GM21423 (cell line): Measurements from ENCODE around the gene VPS37C.

Source experiments
- ATAC-seq: cut with Tn5 transposase; IDR thresholded peaks from one replicate; pipeline ENCODE4 v1.9.1; 2021; ENCODE audit warnings: mild to moderate bottlenecking, moderate library complexity; ENCODE audit not compliant: unreplicated experiment

VPS37C gene

GRCh38 chr11:61134801-61135257, 26.4 kb downstream of the VPS37C start:
- ATAC-seq: no peak

DNA sequence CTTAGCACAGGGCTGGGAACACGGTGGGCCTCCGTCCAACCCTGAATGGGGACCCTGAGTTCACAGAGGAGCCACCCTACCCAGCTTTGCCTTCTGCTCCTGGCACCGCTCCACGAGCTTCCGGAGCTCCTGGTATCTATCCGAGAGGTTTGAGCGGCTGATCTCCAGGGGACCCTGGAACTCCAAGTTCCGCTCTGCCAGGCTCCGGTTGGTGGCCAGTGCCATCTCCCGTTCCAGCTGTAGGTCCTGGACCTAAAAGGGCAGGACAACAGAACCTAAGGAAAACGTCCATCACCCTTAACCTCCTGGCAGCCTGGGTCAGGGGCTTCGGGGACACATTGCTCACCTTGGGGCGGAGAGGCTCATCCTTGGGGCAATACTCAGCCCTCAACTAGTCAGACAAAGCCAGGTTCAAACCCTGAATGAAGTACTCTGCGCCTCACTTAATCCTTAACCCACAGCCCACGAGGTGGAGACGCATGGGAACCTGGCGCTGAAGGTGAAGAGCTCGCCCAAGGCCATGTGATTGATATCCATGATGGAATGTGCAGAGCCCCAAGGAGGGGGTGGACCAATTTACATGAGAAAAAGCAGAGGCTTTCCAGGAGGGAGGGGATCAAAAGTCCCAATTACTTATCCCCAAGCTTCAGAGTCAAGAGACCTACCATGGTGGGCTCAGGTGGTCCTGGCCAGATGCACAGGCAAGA, 27.1 kb downstream of the VPS37C start:
- ATAC-seq: no peak

DNA sequence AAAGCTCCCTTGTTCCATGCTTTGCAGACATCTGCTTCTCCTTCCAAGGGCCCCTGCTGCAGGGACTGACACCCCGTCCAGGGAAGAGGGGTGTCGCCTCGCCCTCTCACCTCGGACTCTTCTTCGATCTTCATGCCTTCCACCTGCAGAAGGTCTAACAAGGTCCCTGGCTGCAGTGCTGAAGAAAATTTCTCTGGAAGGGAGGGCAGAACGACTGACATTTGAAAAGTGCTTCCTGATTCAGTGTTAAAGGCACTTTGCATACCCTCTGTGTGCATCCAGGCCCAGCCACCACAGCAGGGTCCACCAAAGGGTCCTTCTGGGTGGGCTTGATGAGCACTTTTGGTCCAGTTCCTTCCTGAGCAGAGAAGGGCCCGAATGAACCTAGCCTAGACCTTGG, 28.1 kb downstream of the VPS37C start:
- no peak for ATAC-seq

- ATAC-seq: no peak
Measured at GRCh38 chr11:61132646-61133045, 28.6 kb downstream of the VPS37C start.

DNA sequence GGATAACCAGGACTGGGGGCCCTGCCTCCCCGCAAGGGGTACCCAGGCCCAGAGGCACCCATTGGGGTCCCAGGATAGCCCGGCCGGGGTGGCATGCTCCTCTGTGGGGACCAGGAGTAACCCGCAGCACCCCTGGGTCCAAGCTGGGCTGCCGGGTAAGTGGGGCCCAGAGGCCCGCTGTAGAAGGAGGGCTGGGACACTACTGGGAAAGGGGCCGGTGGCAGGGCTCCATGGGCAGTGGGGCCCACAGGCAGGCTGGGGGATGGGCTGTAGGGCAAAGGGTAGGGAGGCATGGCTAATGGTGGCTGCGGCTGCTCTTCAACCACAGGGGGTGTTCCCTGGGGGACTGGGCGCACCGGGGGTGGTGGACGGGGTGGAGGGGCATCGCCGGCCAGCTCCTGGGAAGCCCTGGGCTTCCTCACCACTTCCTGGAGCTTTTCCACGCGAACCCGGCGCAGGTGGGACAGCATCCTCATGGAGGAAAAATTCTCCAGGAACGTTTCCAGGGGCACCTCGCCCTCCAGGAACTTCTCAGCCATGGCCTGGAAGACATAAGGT, 29.1 kb downstream of the VPS37C start:
- ATAC-seq: no peak

GRCh38 chr11:61131586-61131985, 29.6 kb downstream of the VPS37C start:
- no peak for ATAC-seq

DNA sequence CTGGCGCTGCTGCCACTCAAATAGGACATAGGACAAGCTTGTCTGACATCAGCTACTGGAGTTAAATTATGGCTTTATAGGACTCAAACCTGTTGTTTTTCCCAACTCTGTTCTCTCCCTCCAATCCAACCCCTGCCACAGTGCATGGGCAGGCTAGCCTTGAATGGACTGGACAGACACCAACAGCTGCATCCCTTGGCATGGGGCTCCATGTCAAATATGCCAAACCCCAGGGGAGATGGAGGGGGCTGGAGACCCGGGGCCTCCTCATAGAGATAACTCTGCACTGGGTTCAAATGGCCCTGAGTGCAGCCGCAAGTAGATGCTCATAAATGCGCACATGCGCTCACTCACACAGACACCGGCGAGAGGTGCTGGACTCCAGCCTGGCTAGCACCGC, 30.0 kb downstream of the VPS37C start:
- ATAC-seq: no peak

DNA sequence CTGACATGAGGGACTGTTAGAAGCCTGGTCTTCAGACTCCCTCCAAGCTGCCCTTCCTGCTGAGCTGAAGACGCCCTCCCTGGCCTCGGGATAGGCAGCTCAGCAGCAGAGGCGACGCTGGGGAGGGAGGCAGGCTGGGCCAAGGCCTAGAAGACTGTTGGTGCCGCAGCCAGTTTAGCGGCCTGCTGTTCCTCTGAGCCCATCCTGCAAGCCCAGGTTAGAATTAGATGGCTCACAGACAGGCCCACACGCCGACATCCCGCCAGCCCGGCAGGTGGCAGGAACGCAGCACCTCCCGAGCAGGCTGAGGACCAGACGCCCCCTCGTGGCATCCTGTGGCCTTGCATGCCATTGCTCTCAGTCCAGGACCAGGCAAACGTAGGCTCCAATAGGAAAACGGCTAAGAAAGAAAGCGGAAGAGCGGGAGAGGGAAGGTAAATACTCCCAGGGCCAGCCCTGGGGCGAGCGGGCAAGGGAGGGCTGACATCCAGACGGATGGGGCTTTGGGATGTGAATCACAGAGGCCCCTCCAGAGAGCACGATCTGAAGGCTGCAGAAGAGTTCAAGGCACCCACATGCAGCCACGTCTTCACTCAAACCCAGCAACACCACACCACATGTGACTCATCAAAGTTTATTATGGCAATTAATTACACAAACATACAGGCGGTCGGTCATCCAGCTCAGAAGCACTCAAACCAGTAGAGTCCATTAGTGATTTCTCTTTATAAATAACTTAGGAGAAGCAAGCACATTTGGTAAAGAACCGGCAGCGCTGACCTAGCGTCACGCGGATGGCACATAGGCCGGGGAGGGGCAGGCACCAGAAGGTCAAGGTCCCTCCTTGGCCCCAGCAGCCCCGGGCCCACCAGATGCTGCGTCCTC, 31.3 kb downstream of the VPS37C start:
- ATAC-seq: peak; percentile 80

GRCh38 chr11:61128947-61129638, 32.1 kb downstream of the VPS37C start:
- no peak for ATAC-seq

DNA sequence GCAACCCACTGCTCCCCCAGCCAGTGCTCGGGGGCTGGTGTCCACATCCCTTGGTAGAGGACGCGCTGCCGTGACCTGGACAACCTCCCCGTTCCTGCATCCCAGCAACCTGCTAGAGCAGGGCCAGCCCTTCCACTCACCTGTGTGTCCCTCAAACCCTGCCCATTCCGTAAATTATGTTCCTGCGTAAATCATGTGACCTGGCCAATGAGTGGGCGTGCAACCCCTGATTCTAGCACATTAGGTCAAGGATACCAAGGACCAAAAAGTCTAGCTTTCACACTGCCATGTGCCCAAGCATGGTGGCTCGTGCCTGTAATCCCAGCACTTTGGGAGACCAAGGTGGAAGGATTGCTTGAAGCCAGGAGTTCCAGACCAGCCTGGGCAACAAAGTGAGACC, 33.2 kb downstream of the VPS37C start:
- no peak for ATAC-seq

- ATAC-seq: no peak
Measured at GRCh38 chr11:61126256-61126655, 35.0 kb downstream of the VPS37C start.

DNA sequence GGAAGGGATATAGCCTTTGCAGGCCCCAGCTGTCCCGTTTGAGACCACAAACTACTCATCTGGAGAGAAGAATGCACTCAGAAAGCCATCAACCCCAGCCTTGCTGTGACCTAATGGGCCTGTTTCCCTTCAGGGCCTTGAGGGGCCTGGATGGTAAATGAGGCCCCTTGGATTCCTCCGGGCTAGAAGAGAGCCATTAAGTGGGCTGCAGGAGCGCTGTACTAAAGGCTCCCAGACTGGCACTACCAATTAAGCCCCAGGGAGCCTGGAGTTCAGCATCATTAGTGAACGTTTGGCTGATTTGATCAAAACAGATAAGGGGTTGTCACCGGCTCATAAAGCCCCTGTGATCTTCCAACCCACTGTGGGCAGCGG, 35.9 kb downstream of the VPS37C start:
- ATAC-seq: no peak

- no peak for ATAC-seq
Measured at GRCh38 chr11:61124574-61125309, 36.5 kb downstream of the VPS37C start.

DNA sequence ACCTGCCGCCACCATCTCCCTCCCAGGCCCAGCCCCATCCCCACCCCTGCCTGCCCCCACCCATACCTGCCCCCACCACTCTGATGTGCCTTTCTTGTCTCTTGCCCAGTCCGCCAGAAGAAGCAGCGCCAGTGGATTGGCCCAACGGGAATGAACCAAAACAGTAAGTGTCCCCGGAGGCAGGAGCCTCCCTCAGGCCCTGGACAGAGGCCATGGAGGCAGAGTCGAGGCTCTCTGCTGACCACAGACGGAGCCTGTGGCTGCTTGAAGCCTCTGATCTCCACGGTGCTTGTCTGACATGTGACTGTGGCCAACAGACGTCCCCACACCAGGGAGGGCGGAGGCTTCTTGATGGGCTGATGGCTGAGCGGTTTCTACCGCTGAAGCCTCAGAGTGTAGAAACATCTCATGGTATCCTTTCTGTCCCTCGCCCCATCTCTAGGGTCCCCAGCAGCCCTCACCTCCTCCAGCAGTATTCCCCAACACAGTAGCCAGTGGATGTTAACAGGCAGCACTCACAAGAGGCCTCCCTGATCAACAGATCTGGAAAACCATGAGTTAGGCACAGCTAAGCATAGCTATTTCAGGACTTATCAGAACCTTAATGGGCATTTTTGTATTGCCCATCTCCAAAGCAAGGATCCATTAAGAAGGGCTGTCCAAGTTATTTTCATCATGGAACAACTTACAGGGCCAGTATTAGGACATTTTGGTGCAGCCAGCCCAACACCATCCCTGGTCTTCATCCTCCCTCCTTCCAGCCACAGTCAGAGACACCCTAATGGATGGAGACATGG, 37.3 kb downstream of the VPS37C start:
- no peak for ATAC-seq

GRCh38 chr11:61122761-61123160, 38.5 kb downstream of the VPS37C start:
- ATAC-seq: no peak

- no peak for ATAC-seq
Measured at GRCh38 chr11:61121917-61122316, 39.3 kb downstream of the VPS37C start.

- no peak for ATAC-seq
Measured at GRCh38 chr11:61121192-61121831, 39.9 kb downstream of the VPS37C start.

DNA sequence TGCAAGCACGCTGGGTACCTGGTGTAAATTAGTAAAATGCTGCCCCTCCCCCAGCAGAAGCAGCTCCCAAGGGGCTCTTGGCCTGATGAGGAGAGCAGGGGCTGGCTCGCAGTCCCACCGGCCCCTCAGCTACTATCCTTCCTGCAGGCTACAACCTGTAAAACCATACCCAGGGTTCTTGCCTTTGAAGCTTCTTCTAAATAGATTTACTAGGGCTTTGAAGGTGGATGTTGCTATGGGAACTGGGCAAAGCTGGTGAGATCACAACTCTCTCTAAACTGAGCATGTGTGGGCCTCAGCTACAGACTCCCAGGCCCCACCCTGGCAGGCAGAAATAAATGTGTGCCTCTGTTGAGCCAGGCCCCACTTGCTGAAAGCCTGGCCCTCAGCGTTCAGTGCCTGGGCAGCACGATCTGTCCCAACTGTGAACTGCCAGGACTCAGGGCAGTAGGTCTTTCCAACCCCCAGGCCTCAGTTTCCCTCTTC, 40.5 kb downstream of the VPS37C start:
- no peak for ATAC-seq

GRCh38 chr11:61120099-61120705, 41.0 kb downstream of the VPS37C start:
- ATAC-seq: no peak
